Measurements from ENCODE around the gene C1orf21.
A peak's percentile ranks its signal among the peaks of the same experiment; 100 is the strongest.

Gene C1orf21

GRCh38 chr1:184634296-184634695 lies 247.5 kb downstream of the C1orf21 start:
- no peak for DNase-seq

- peak in 3 of 4 experiments; percentile 17 to 36 (median 30) for DNase-seq
These were observed 248.6 kb downstream of the C1orf21 start for GRCh38 chr1:184635347-184635979.

- no peak for DNase-seq
These were observed 249.2 kb downstream of the C1orf21 start for GRCh38 chr1:184635980-184636431.

GRCh38 chr1:184637664-184638240 lies 250.9 kb downstream of the C1orf21 start:
- peak in 2 of 4 experiments; percentile 38 to 54 for DNase-seq

- no peak for DNase-seq
These were observed 252.4 kb downstream of the C1orf21 start for GRCh38 chr1:184639205-184639604.

GRCh38 chr1:184640505-184640904 lies 253.7 kb downstream of the C1orf21 start:
- no peak for DNase-seq

GRCh38 chr1:184641894-184642293 lies 255.1 kb downstream of the C1orf21 start:
- no peak for DNase-seq

- no peak for DNase-seq
These were observed 256.8 kb downstream of the C1orf21 start for GRCh38 chr1:184643661-184644060.

GRCh38 chr1:184644771-184645170 lies 257.9 kb downstream of the C1orf21 start:
- no peak for DNase-seq

GRCh38 chr1:184646178-184646701 lies 259.4 kb downstream of the C1orf21 start:
- no peak for DNase-seq

- DNase-seq, result no peak
These were observed 260.0 kb downstream of the C1orf21 start for GRCh38 chr1:184646824-184647223.

GRCh38 chr1:184647471-184647870 lies 260.6 kb downstream of the C1orf21 start:
- no peak for DNase-seq

GRCh38 chr1:184648160-184648855 lies 261.5 kb downstream of the C1orf21 start:
- no peak for DNase-seq

- no peak for DNase-seq
These were observed 262.0 kb downstream of the C1orf21 start for GRCh38 chr1:184648856-184649201.

GRCh38 chr1:184649451-184649888 lies 262.6 kb downstream of the C1orf21 start:
- DNase-seq, result peak; percentile 23 to 79 (median 62)

GRCh38 chr1:184650177-184650866 lies 263.5 kb downstream of the C1orf21 start:
- DNase-seq, result peak in 2 of 4 experiments; percentile 21 to 32

- no peak for DNase-seq
These were observed 268.4 kb downstream of the C1orf21 start for GRCh38 chr1:184655185-184655584.

- DNase-seq, result no peak
These were observed 269.4 kb downstream of the C1orf21 start for GRCh38 chr1:184656221-184656620.

GRCh38 chr1:184658055-184658454 lies 271.2 kb downstream of the C1orf21 start:
- no peak for DNase-seq

GRCh38 chr1:184660462-184661191 lies 273.8 kb downstream of the C1orf21 start:
- no peak for DNase-seq

- DNase-seq, result peak in 1 of 4 experiments; percentile 28
These were observed 275.0 kb downstream of the C1orf21 start for GRCh38 chr1:184661801-184662200.

- DNase-seq, result peak; percentile 71 to 90 (median 79)
These were observed 277.3 kb downstream of the C1orf21 start for GRCh38 chr1:184664042-184664660.

All from suppressor macrophage (primary cell).